ENCODE measurements around the gene ERBIN.

GRCh38 chr5:65923339-65923738 is 3.0 kb upstream of the ERBIN start:
- TF ChIP-seq, protein P1, sequence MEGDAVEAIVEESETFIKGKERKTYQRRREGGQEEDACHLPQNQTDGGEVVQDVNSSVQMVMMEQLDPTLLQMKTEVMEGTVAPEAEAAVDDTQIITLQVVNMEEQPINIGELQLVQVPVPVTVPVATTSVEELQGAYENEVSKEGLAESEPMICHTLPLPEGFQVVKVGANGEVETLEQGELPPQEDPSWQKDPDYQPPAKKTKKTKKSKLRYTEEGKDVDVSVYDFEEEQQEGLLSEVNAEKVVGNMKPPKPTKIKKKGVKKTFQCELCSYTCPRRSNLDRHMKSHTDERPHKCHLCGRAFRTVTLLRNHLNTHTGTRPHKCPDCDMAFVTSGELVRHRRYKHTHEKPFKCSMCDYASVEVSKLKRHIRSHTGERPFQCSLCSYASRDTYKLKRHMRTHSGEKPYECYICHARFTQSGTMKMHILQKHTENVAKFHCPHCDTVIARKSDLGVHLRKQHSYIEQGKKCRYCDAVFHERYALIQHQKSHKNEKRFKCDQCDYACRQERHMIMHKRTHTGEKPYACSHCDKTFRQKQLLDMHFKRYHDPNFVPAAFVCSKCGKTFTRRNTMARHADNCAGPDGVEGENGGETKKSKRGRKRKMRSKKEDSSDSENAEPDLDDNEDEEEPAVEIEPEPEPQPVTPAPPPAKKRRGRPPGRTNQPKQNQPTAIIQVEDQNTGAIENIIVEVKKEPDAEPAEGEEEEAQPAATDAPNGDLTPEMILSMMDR (IDR thresholded peaks at IDR 0.05) = no peak
- TF ChIP-seq, protein P2, sequence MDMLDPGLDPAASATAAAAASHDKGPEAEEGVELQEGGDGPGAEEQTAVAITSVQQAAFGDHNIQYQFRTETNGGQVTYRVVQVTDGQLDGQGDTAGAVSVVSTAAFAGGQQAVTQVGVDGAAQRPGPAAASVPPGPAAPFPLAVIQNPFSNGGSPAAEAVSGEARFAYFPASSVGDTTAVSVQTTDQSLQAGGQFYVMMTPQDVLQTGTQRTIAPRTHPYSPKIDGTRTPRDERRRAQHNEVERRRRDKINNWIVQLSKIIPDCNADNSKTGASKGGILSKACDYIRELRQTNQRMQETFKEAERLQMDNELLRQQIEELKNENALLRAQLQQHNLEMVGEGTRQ (IDR thresholded peaks at IDR 0.05) = no peak
- TF ChIP-seq POLR2A (IDR thresholded peaks at IDR 0.05; ENCODE audit: low read length) (no peak), MAZ (IDR thresholded peaks at IDR 0.05; ENCODE audit: borderline replicate concordance, low read depth, low read length) (no peak), RAD21 (conservative IDR thresholded peaks at IDR 0.05 in 1 of 2, IDR thresholded peaks at IDR 0.05 in 1 of 2) (no peak), HOXB5 (CRISPR knock-in tag; IDR thresholded peaks at IDR 0.05) (no peak), BHLHE40 (IDR thresholded peaks at IDR 0.05; ENCODE audit: low read depth, low read length) (no peak), CHD2 (IDR thresholded peaks at IDR 0.05; ENCODE audit: low read length, partially characterized antibody) (no peak), CBX8 (IDR thresholded peaks at IDR 0.05) (no peak)
- TF ChIP-seq, protein P3, sequence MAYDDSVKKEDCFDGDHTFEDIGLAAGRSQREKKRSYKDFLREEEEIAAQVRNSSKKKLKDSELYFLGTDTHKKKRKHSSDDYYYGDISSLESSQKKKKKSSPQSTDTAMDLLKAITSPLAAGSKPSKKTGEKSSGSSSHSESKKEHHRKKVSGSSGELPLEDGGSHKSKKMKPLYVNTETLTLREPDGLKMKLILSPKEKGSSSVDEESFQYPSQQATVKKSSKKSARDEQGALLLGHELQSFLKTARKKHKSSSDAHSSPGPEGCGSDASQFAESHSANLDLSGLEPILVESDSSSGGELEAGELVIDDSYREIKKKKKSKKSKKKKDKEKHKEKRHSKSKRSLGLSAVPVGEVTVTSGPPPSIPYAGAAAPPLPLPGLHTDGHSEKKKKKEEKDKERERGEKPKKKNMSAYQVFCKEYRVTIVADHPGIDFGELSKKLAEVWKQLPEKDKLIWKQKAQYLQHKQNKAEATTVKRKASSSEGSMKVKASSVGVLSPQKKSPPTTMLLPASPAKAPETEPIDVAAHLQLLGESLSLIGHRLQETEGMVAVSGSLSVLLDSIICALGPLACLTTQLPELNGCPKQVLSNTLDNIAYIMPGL (CRISPR knock-in tag; IDR thresholded peaks at IDR 0.05; ENCODE audit: borderline replicate concordance) = no peak

Measured in A549 (cell line).